Renal cortex interstitium (tissue), 11 donors: Measurements from ENCODE around the gene VWA5A. TPM values are rescaled to one million over a fixed set of nuclear protein-coding genes. Genes with fewer than 3 reads are reported as not detected.
"Not testable (repeated sequence)": the region's sequence is repeated elsewhere in the genome, so short reads cannot be mapped to it uniquely, and the experiment has no call there.

Experiments
- DNase-seq, 11 donors: peaks; one replicate each; pipeline ENCODE4 v3.0.0-alpha.2; 2013; ENCODE audit warnings: low read depth in 9 of 11, low spot score in 4 of 11; ENCODE audit errors: extremely low read depth in 1 of 11
- polyA plus RNA-seq, 3 donors: library from polyadenylated mRNA; unstranded; fragments of 120-200 nt; gene quantifications; one replicate each; pipeline ENCODE4 v1.2.1, GENCODE V29; 2013; ENCODE audit not compliant: insufficient read length in 3 of 3

The VWA5A gene
- polyA plus RNA-seq, 3 donors: 12.0 to 14.7 (median 12.8) TPM

DNA sequence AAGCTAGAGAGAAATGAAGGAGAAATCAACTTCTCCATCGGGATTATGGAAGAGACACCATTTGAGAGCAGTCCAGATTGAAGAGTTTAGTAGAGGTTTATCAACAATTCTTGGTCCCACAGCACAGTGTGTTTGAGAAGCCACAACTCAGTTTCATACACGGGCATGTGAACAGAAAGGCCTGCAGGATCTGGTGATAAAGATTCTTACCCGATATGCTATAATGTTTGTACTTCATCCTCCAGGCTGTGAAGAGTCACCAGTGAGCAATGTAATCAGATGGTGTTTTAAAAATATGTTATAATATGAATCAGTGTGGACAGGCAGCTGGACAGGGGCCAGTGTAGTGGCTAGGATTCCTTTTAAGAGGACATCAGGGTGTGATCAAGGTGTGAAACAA is 29.7 kb upstream of the VWA5A start:
- DNase-seq: no peak

DNA sequence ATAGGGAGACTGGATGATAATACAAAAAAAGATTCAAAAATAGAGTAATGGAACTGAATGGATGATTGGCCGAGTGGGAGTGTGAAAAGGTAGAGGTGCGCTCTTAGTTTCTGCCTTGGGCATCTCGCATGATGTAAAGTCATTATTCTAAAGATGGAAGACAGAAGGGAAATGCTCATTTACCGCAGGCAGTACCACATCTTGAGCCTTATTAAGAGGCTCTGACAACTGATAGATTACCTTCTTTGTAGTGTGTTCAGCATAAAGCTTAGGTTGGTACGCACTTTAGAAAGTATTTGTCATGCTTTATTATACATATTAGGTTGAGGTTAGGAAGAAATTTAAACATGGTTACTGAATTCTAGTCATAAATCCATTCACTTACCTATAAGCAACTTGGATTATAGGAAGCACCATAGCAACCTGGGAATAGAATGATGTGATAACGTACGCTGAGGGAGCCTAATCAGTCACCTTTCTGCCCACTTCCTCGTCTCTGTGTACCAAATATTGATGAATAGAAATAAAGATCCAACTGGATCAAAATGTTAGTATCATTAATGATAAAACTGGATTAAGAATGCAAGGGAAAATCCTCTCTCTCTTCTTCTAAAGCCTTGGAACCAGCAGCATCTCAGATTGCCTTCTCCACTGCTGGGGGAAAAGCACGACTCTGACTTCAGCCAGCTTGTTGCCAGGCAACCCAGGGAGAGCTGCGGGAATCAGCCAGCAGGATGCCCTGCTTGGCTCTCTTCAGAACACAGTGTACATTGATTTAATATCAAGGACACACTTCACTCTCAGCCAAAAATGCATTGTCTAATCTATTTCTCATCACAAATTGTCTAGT is 29.0 kb upstream of the VWA5A start:
- DNase-seq: no peak

DNA sequence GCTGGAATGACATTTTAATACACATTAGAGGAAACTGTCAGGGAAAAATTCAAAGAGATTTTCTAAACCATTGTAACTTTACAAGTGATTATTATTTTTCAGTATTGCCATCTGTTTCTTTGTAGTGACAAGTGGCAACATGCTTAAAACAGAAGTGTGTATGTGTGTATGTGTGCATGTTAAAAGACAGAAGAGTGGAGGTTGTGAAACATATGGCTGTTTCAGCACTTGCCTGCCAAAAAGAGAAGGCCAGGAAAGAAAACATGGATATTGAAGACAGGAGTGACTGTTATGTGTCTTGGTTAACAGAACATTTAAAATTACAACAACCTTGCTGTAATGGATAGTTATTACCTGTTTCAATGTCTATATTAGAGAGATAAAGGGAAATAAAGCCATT is 24.3 kb upstream of the VWA5A start:
- DNase-seq: no peak

DNA sequence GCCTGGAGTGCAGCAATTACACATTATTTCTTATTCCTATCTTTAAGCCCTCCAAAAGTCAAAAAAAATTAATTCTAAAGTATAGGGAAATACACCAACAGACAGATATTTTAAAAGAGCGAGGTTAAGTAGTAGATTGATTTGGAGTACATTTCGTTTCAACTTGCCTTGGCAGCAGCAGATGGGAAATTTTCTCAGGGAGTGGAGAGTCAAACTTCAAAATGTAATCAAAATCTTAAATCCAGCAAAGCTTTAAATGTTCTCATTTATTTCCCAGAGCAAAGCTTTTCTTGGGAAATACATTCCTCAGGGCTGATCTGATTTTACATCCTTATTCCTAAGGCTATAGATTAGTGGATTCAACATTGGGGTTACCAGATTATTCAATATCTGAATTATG is 21.9 kb upstream of the VWA5A start:
- DNase-seq: no peak

DNA sequence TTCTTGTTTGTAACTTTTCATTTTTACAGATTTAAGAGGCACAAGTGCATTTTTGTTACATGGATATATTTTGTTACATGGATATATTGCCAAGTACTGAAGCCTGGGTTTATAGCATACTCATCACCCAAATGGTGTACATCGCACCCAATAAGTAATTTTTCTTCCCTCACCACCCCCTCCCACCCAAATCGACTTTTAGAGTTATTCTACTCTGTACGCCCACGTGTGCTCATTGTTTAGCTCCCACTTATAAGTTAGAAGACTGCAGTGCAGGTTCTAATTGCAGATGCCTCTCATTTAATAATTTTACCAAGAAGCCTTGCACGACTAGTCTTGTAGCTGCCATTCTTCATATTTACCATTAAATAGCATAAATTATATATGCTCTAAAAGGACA is 20.5 kb upstream of the VWA5A start:
- no peak for DNase-seq

DNA sequence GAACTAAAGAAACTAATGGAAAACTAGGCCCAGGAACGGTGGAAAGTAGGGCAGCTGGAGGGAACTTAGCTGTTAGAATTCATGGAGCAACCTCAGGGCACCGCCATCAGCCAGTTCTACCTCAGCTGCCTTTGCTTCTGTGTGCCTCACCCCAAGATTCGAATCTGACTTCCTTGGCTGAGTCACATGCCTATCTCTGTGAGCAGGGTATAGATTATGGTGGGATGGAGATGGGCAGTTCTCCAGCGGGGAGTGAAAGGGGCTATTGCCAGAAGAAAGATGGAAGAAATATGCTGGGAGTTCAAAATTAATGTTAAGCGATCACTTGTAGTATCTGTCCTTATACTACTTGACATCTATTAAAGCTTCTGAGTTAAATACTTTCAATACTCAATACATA is 18.9 kb upstream of the VWA5A start:
- no peak for DNase-seq

DNA sequence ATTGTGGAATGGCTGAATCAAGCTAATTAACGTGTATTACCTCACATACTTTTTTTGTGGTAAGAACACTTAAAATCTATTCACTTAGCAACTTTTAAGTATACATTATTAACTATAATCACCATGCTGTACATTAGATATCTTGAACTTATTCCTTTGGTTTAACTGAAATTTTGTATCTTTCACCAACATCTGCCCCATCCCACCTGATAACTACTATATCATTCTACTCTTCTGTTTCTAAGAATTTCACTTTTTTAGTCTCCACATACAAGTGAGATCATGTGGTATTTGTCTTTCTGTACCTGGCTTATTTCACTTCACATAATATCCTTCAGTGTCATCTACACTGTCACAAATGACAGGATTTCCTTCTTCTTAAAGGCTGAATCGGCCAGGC is 17.1 kb upstream of the VWA5A start:
- DNase-seq: no peak

DNA sequence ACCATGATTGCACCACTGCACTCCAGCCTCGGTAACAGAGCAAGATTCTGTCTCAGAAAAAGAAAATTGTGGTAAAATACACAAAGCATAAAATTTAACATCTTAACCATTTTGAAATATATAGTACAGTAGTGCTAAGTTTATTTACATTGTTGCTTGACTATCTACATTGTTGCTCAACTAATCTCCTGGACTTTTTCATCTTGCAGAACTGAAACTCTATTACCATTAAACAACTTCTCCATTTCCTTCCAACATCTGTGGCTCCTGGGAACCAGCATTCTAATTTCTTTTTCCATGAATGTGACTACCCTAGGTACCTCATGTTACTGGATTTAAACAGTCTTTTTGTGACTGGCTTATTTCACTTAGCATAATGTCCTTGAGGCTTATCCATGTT is 13.5 kb upstream of the VWA5A start:
- no peak for DNase-seq

DNA sequence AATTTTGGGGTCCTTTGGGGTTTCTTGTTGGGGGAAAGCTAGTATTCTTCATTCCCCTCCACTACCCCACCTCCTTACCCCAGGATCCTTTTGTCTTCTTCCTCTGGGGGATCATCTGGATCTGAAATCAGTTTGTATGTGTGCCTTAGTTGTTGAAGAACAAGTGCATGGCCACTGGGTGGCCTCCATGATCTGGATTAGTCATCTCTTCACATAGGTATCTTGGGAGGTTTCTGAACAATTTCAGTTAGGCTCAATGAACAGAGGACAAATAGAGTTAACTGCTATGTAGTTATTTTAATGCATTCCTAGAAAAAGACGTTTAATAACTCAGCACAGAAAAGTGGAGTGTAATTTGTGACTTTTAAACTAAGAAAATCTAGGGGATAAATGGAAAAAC is 7.1 kb upstream of the VWA5A start:
- DNase-seq: no peak

DNA sequence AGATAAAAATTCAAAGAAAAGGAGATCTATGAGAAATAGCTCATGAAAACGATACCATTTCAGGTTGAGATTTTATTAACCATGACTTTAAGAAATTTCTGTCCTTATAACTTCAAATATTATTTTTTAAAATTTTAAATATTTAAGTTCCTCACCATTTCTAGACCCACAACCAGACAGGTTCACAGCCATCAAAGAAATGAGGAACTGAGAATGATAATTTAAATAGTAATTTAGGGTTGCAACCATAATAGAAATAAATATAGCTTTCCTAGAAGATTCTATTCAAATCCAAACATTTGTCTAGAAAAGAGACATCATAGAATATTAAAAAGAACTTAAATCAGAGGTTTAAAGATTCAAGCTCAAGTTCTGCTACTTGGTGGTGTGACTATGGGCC is 5.9 kb upstream of the VWA5A start:
- DNase-seq: no peak

DNA sequence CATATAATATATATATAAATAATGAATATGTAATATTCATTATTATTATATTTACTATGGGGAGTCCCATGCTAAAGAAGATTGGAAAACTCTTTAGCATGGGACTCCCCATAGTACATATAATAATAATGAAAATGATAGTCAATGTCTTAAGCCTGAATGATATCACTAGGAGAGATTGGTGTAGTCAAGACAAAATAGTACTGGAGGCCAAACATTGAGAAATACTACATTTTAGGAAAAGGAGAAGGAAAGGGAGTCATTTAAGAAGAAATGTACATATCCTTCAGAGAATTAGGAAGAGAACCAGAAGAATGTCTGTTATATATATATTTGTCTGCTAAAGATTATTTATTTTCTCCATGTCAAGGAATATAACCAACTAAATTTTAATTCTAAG is 5.0 kb upstream of the VWA5A start:
- DNase-seq: no peak

DNA sequence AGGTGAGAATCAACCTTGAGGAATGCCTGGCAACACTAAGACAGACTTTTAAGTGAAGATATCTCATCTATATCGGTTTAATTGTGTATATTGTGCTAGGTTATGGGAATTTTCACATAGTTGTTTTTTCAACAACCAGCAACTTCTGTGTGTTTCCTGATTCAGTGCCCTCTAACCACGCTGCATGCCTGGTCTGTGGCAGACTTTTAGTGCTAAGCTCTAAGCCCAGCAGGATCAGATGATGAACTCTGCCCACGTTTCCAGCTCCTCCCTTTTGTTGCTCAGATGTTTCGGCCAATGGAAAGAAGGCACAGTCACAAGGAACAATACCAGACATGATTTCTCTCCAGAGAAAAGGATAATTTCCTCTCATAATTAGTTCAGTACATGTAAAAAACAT is 1.4 kb upstream of the VWA5A start:
- no peak for DNase-seq

DNA sequence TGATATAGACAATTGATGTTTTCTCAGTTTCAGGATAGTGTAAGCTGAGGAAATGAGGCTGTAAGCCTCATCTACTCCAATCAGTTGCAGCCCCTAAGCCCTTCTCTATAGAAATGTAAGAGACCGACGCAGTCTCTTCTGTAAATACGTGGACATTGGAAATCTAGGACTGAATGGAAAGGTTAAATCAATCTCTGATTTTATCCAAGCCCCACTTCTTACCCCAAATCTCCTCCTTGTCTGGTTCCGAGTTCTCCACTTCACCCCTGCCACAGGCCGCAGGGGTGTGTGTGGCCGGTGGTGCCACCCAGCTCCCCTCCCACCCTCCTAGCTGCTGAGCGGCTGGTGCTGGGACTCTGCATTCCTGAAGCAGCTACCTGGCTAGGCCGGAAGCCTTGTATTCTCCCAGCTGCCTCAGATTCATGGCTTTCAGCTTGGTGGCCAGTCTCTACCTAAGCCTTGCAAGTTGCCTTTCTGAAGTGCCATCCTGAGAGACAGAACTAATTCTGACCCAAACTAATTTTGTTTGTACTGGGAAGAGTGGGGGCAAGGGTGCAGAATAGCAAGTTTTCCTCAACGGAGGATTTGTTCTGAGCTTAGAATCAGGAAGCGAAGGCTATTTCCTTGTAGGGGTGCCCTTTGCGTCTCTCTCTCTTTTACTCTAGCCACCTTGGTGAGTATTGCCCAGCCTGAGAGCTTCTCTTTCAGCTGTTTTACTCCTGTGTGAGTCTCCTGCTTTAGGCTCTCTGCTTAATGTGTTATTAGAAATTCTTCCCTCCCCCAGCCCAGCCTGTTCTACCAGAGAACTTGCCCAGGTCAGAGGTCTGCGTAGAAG is 749 bp downstream of the VWA5A start:
- DNase-seq: peak in 1 of 11 donors; percentile 7

DNA sequence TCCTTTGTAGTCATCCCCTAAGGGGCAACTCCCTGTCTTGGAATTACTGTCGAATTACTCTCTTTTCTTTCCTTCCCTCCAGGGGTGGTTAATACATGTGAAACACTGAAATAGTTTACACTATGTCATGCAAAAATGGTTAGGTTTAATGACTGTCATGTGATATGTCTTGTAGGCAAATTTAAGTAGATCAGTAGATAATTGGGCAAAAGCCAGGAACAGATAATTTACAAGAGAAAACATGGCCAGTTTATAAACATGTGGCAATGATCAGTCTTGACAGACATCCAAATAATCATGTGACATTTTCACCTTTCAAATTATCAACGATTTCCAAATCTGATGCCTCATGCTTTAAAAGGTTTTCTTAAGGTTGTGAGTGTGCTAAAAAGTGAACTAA is 3.9 kb downstream of the VWA5A start:
- DNase-seq: no peak

DNA sequence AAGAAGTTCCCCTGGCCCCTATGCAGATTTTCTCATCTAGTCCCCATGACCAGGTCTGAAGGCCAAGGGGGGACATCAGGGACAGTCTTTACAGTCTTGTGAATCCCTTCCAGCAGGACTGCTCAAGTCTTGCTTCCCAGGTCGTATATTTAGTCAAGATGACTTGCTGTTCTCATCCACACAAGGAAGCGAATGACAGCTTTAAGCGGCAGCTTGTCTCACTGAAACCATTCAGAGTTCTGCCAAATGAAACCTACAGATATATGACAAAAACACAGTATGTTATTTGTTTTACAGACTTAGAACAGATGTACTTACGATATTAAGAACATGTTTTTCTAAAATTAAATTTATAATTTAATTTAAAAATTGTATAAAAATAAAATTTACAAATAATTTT is 5.6 kb downstream of the VWA5A start:
- DNase-seq: no peak

DNA sequence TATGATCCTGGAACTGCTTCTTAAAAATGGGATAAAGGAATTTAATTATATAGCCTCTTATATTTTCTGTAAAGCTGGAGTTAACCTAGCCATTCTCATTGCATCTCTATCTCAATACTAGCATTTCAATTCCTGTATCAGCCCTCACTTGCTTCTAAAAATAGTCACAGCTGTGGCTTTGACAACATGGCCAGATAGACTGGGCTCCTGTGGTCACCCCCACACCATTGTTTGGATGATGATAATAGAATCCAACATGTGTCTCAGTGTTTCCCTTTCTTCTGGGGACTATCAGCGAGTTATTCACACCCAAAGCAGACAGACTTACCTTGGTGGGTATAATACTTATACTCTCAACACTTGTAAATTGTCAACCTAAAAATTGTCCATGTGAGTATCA is 6.9 kb downstream of the VWA5A start:
- no peak for DNase-seq

DNA sequence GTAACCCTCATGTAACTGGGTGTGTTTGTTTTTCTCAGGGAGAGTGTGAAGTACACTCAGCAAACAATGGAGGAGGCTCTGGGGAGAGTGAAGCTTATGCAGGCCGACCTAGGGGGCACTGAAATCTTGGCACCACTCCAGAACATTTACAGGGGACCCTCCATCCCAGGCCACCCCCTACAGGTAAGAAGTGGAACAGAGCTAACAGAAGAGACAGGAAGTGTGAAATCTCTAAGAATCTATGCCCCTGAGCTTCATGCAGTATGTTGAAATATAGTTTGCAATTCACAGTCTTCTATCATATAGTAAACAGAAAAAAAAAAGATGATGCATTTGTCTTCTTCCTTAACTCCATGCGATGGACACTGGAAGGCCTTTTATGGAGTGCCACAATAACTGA is 8.4 kb downstream of the VWA5A start:
- DNase-seq: no peak

DNA sequence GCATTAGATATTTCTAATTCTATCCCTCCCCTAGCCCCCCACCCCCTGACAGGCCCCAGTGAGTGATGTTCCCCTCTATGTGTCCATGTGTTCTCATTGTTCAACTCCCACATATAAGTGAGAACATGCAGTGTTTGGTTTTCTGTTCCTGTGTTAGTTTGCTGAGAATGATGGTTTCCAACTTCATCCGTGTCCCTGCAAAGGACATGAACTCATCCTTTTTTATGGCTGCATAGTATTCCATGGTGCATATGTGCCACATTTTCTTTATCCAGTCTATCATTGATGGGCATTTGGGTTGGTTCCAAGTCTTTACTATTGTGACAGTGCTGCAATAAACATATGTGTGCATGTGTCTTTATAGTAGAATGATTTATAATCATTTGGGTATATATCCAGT is 11.9 kb downstream of the VWA5A start:
- not testable (repeated sequence) for DNase-seq

DNA sequence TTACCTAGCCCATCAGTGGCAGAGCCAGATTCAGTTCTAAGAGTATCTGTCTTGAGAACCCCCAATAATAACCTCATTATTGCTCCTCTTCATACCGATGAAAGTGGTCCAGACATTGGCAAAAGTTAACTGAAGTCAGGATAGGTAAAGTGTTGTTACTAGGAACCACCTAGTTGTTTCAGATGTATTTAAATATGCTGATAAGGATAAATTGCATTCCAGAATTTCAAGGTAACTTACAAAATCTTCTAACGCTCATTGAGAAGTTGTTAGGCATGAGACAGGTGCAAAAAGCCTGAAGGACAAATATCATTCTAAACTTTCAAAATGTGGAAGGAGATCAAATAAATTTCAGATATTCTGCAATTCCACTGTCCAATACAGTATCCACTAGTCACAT is 27.8 kb downstream of the VWA5A start:
- DNase-seq: no peak

DNA sequence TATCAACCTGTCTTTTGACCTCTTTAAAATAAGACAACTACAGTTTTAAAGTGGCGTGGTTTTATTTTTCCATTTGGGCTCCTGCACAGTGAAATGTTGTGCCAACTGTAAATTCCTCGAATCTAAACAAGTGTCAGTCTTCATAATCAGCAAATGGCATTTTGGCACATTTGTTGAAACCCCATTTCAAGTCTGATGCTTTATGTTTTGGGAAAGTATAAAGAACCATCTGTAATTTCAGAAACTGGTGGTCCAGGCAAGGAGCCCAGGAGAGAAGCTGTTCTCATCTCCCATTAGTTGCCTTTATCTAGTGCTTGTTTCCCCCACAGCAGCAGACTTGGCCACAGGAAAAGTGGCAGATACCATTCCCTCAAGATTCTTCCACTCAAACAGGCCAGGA is 32.7 kb downstream of the VWA5A start:
- no peak for DNase-seq

DNA sequence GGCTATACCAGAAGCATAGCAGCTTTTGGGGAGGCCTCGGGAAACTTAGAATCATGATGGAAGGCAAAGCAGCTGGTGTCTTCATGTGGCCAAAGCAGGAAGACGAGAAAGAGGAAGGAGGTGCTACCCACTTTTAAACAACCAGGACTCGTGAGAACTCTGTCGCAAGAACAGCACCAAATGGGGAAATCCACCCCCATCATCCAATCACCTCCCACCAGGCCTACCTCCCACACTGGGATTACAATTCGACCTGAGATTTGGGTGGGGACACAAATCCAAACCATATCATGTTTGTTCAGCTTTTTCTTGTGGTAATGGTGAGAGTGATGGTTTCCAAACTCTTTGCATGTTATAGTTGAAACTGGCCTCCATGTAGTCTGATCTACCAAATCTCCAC is 35.4 kb downstream of the VWA5A start:
- DNase-seq: no peak
